Peyer's patch (tissue), 4 donors: Measurements from ENCODE around the gene FBXO39.
"Not testable (repeated sequence)": the region's sequence is repeated elsewhere in the genome, so short reads cannot be mapped to it uniquely, and the experiment has no call there.

Source experiments
- POLR2A ChIP-seq, 2 donors: fragments of 450-650 bp; IDR thresholded peaks; one replicate each; pipeline ENCODE4 v1.5.1; 2017; ENCODE audit warnings: antibody characterized with exemption in 2 of 2, mild to moderate bottlenecking in 2 of 2, moderate library complexity in 2 of 2
- TF ChIP-seq, protein P1 (sequence below), 6 experiments: fragments of 450-650 bp in 4 of 6; fragments of 200-600 bp in 2 of 6; sonication (generic) in 1 of 6; IDR thresholded peaks; one replicate each; pipeline ENCODE4 v1.5.1; 2017 to 2019; ENCODE audit warnings: antibody characterized with exemption in 6 of 6, mild to moderate bottlenecking in 3 of 6, moderate library complexity in 1 of 6

DNA sequence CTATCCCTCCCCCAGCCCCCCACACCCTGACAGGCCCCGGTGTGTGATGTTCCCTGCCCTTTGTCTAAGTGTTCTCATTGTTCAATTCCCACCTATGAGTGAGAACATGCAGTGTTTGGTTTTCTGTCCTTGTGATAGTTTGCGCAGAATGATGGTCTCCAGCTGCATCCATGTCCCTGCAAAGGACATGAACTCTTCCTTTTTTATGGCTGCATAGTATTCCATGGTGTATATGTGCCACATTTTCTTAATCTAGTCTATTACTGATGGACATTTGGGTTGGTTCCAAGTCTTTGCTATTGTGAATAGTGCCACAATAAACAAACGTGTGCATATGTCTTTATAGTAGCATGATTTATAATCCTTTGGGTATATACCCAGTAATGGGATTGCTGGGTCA, 40.4 kb downstream of the FBXO39 start:
- TF ChIP-seq, protein P1, sequence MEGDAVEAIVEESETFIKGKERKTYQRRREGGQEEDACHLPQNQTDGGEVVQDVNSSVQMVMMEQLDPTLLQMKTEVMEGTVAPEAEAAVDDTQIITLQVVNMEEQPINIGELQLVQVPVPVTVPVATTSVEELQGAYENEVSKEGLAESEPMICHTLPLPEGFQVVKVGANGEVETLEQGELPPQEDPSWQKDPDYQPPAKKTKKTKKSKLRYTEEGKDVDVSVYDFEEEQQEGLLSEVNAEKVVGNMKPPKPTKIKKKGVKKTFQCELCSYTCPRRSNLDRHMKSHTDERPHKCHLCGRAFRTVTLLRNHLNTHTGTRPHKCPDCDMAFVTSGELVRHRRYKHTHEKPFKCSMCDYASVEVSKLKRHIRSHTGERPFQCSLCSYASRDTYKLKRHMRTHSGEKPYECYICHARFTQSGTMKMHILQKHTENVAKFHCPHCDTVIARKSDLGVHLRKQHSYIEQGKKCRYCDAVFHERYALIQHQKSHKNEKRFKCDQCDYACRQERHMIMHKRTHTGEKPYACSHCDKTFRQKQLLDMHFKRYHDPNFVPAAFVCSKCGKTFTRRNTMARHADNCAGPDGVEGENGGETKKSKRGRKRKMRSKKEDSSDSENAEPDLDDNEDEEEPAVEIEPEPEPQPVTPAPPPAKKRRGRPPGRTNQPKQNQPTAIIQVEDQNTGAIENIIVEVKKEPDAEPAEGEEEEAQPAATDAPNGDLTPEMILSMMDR (IDR thresholded peaks at IDR 0.05) = not testable (repeated sequence)
- not testable (repeated sequence) for TF ChIP-seq POLR2A (IDR thresholded peaks at IDR 0.05)
